SK-N-SH treated with all-trans-retinoic acid at 6 μM for 48 hours (cell line): ENCODE results near the gene ATRNL1.
"Not testable (repeated sequence)": the region's sequence is repeated elsewhere in the genome, so short reads cannot be mapped to it uniquely, and the experiment has no call there.

Experiments
- ATAC-seq: fragments of 200-7000 bp; cut with Tn5 transposase; 3 replicates; pipeline ENCODE4 v1.9.1; 2020; ENCODE audit warnings: mild to moderate bottlenecking, moderate library complexity
- BACH2 ChIP-seq: fragments of 250-450 bp; sonication (Bioruptor Pico); IDR thresholded peaks from 2 replicates; pipeline ENCODE4 v1.9.0; 2021; ENCODE audit warnings: mild to moderate bottlenecking, borderline replicate concordance
- CREB5 ChIP-seq: fragments of 250-450 bp; sonication (Bioruptor Pico); IDR thresholded peaks from 2 replicates; pipeline ENCODE4 v1.5.1; 2020; ENCODE audit warnings: low read depth, mild to moderate bottlenecking, moderate library complexity
- CSDC2 ChIP-seq: fragments of 250-450 bp; sonication (Bioruptor Pico); IDR thresholded peaks from 2 replicates; pipeline ENCODE4 v1.5.0; 2020; ENCODE audit warnings: mild to moderate bottlenecking, moderate library complexity
- GLIS3 ChIP-seq: fragments of 250-450 bp; sonication (Bioruptor Pico); IDR thresholded peaks from 2 replicates; pipeline ENCODE4 v1.5.0; 2020; ENCODE audit warnings: mild to moderate bottlenecking, moderate library complexity
- ISL1 ChIP-seq: fragments of 250-450 bp; sonication (Bioruptor Pico); IDR thresholded peaks from 2 replicates; pipeline ENCODE4 v2.1.2; 2022; ENCODE audit warnings: mild to moderate bottlenecking, moderate library complexity
- OSR1 ChIP-seq: fragments of 250-450 bp; sonication (Bioruptor Pico); IDR thresholded peaks from 2 replicates; pipeline ENCODE4 v1.8.0; 2022; ENCODE audit warnings: moderate library complexity, mild to moderate bottlenecking, inconsistent platforms
- PATZ1 ChIP-seq: fragments of 250-450 bp; sonication (Bioruptor Pico); IDR thresholded peaks from 2 replicates; pipeline ENCODE4 v1.8.0; 2020; ENCODE audit warnings: mild to moderate bottlenecking, moderate library complexity, borderline replicate concordance
- POU6F1 ChIP-seq: fragments of 250-450 bp; sonication (Bioruptor Pico); IDR thresholded peaks from 2 replicates; pipeline ENCODE4 v1.8.0; 2021; ENCODE audit warnings: low read depth, mild to moderate bottlenecking, moderate library complexity, borderline replicate concordance
- PPARA ChIP-seq: fragments of 250-450 bp; sonication (Bioruptor Pico); IDR thresholded peaks from 2 replicates; pipeline ENCODE4 v1.5.0; 2020; ENCODE audit warnings: mild to moderate bottlenecking, borderline replicate concordance
- RARB ChIP-seq: fragments of 250-450 bp; sonication (Bioruptor Pico); IDR thresholded peaks from 2 replicates; pipeline ENCODE4 v1.8.0; 2021; ENCODE audit warnings: mild to moderate bottlenecking, moderate library complexity
- SNAI2 ChIP-seq: fragments of 250-450 bp; sonication (Bioruptor Pico); IDR thresholded peaks from 2 replicates; pipeline ENCODE4 v1.5.0; 2020; ENCODE audit warnings: mild to moderate bottlenecking, moderate library complexity
- TCF4 ChIP-seq: fragments of 250-450 bp; sonication (Bioruptor Pico); IDR thresholded peaks from 2 replicates; pipeline ENCODE4 v1.8.0; 2021; ENCODE audit warnings: mild to moderate bottlenecking, moderate library complexity, borderline replicate concordance
- TOX ChIP-seq: fragments of 250-450 bp; sonication (Bioruptor Pico); IDR thresholded peaks from 2 replicates; pipeline ENCODE4 v1.8.0; 2021; ENCODE audit warnings: mild to moderate bottlenecking, moderate library complexity, borderline replicate concordance
- TSHZ2 ChIP-seq: fragments of 250-450 bp; sonication (Bioruptor Pico); IDR thresholded peaks from 2 replicates; pipeline ENCODE4 v1.5.0; 2020; ENCODE audit warnings: mild to moderate bottlenecking, moderate library complexity
- ZFP30 ChIP-seq: fragments of 450-650 bp; formaldehyde crosslinking; IDR thresholded peaks from 2 replicates; pipeline ENCODE4 v1.5.0; 2022; ENCODE audit warnings: mild to moderate bottlenecking, moderate library complexity
- ZNF70 ChIP-seq: fragments of 450-650 bp; formaldehyde crosslinking; IDR thresholded peaks from 2 replicates; pipeline ENCODE4 v1.5.0; 2020; ENCODE audit warnings: mild to moderate bottlenecking, moderate library complexity
- ZNF8 ChIP-seq: fragments of 450-650 bp; formaldehyde crosslinking; IDR thresholded peaks from 2 replicates; pipeline ENCODE4 v1.5.0; 2020; ENCODE audit warnings: mild to moderate bottlenecking, moderate library complexity

The ATRNL1 gene

GRCh38 chr10:115239761-115240160 lies 146.6 kb downstream of the ATRNL1 start (continued):
- TF ChIP-seq SNAI2: no peak

- ATAC-seq: no peak
- TF ChIP-seq TCF4 (CRISPR knock-in tag) (no peak), TSHZ2 (CRISPR knock-in tag) (no peak), PATZ1 (CRISPR knock-in tag) (no peak), OSR1 (no peak), ZNF70 (CRISPR knock-in tag) (no peak), CREB5 (CRISPR knock-in tag) (no peak), PPARA (CRISPR knock-in tag) (no peak)
These were observed 157.6 kb downstream of the ATRNL1 start for GRCh38 chr10:115250784-115251183.

GRCh38 chr10:115253765-115254164 lies 160.6 kb downstream of the ATRNL1 start:
- ATAC-seq: not testable (repeated sequence)

- ATAC-seq: no peak
- TF ChIP-seq CREB5 (CRISPR knock-in tag) (no peak), BACH2 (CRISPR knock-in tag) (no peak), PATZ1 (CRISPR knock-in tag) (no peak), ZFP30 (CRISPR knock-in tag) (no peak), RARB (no peak), GLIS3 (no peak), POU6F1 (no peak), ZNF8 (CRISPR knock-in tag) (no peak), TOX (CRISPR knock-in tag) (no peak), SNAI2 (no peak), CSDC2 (CRISPR knock-in tag) (no peak), PPARA (CRISPR knock-in tag) (no peak), ISL1 (CRISPR knock-in tag) (no peak), OSR1 (no peak)
- TF ChIP-seq, all 23 proteins: peak for 0
These were observed 179.3 kb downstream of the ATRNL1 start for GRCh38 chr10:115272482-115272881.
